ENCODE data around the gene LIPC.

GRCh38 chr15:58404722-58405121 lies 27.1 kb upstream of the LIPC start:
- no peak for TF ChIP-seq GATA2 (IDR thresholded peaks at IDR 0.05; ENCODE audit: low read depth, low read length)
- TF ChIP-seq GATA3 (IDR thresholded peaks at IDR 0.05; ENCODE audit: low read depth, low read length): no peak
